ENCODE measurements around the gene HEXD.

HEXD gene

GRCh38 chr17:82384051-82384729 is 34.0 kb upstream of the HEXD start:
- DNase-seq (ENCODE audit: extremely low spot score), result no peak
- TF ChIP-seq FOXM1 (IDR thresholded peaks at IDR 0.05; ENCODE audit: borderline replicate concordance) (no peak), L3MBTL2 (conservative IDR thresholded peaks at IDR 0.05) (no peak), HDGF (IDR thresholded peaks at IDR 0.05; ENCODE audit: borderline replicate concordance) (no peak), NFRKB (IDR thresholded peaks at IDR 0.05) (no peak), LEF1 (IDR thresholded peaks at IDR 0.05; ENCODE audit: borderline replicate concordance) (no peak), ZNF384 (IDR thresholded peaks at IDR 0.05) (no peak), CTBP1 (IDR thresholded peaks at IDR 0.05; ENCODE audit: borderline replicate concordance) (no peak), ARNT (IDR thresholded peaks at IDR 0.05) (no peak), SUZ12 (IDR thresholded peaks at IDR 0.05) (no peak), FOXK2 (IDR thresholded peaks at IDR 0.05) (no peak), TARDBP (IDR thresholded peaks at IDR 0.05) (no peak), ELF4 (IDR thresholded peaks at IDR 0.05) (no peak)
- ChIA-PET CTCF (no interaction called here), POLR2A (interaction anchor here (0.8 kb wide), 2 partner anchors 14 to 135 kb away, joined by 3 read pairs; partner anchors contain the start of gene FOXK2)

- CTCF ChIA-PET, result no interaction called here
- no peak for DNase-seq (ENCODE audit: extremely low spot score)
- TF ChIP-seq ZNF384 (IDR thresholded peaks at IDR 0.05) (no peak), TARDBP (IDR thresholded peaks at IDR 0.05) (no peak), FOXK2 (IDR thresholded peaks at IDR 0.05) (no peak), SUZ12 (IDR thresholded peaks at IDR 0.05) (no peak), PKNOX1 (IDR thresholded peaks at IDR 0.05) (no peak), LEF1 (IDR thresholded peaks at IDR 0.05; ENCODE audit: borderline replicate concordance) (no peak), ELF4 (IDR thresholded peaks at IDR 0.05) (no peak), L3MBTL2 (conservative IDR thresholded peaks at IDR 0.05) (no peak), FOXM1 (IDR thresholded peaks at IDR 0.05; ENCODE audit: borderline replicate concordance) (no peak), CTBP1 (IDR thresholded peaks at IDR 0.05; ENCODE audit: borderline replicate concordance) (no peak), BHLHE40 (IDR thresholded peaks at IDR 0.05; ENCODE audit: borderline replicate concordance) (no peak), HDGF (IDR thresholded peaks at IDR 0.05; ENCODE audit: borderline replicate concordance) (no peak), SP1 (IDR thresholded peaks at IDR 0.05) (no peak), NFRKB (IDR thresholded peaks at IDR 0.05) (no peak), FOXA1 (IDR thresholded peaks at IDR 0.05) (no peak), ARNT (IDR thresholded peaks at IDR 0.05) (no peak)
- POLR2A ChIA-PET, result interaction anchor here (0.8 kb wide), 1 partner anchor 134 kb away, joined by 3 read pairs; the partner anchor contains the start of gene FOXK2
Observed at GRCh38 chr17:82384730-82385481, 33.2 kb upstream of the HEXD start.

- DNase-seq (ENCODE audit: extremely low spot score), result no peak
- TF ChIP-seq ZNF384 (IDR thresholded peaks at IDR 0.05), result no peak
- no peak for TF ChIP-seq FOXK2 (IDR thresholded peaks at IDR 0.05)
- no peak for TF ChIP-seq NFRKB (IDR thresholded peaks at IDR 0.05)
- no peak for TF ChIP-seq FOXA1 (IDR thresholded peaks at IDR 0.05)
- no peak for TF ChIP-seq BHLHE40 (IDR thresholded peaks at IDR 0.05; ENCODE audit: borderline replicate concordance)
- no peak for TF ChIP-seq CTBP1 (IDR thresholded peaks at IDR 0.05; ENCODE audit: borderline replicate concordance)
- no peak for TF ChIP-seq LEF1 (IDR thresholded peaks at IDR 0.05; ENCODE audit: borderline replicate concordance)
- no peak for TF ChIP-seq SP1 (IDR thresholded peaks at IDR 0.05)
- TF ChIP-seq PKNOX1 (IDR thresholded peaks at IDR 0.05), result no peak
- no peak for TF ChIP-seq FOXM1 (IDR thresholded peaks at IDR 0.05; ENCODE audit: borderline replicate concordance)
- no peak for TF ChIP-seq L3MBTL2 (conservative IDR thresholded peaks at IDR 0.05)
- TF ChIP-seq ARNT (IDR thresholded peaks at IDR 0.05), result no peak
- no peak for TF ChIP-seq SUZ12 (IDR thresholded peaks at IDR 0.05)
- TF ChIP-seq HDGF (IDR thresholded peaks at IDR 0.05; ENCODE audit: borderline replicate concordance), result no peak
- TF ChIP-seq TARDBP (IDR thresholded peaks at IDR 0.05), result no peak
- POLR2A ChIA-PET, result no interaction called here
- CTCF ChIA-PET, result no interaction called here
Observed at GRCh38 chr17:82385559-82386254, 32.4 kb upstream of the HEXD start.

GRCh38 chr17:82386255-82386831 is 31.8 kb upstream of the HEXD start:
- POLR2A ChIA-PET, result no interaction called here
- CTCF ChIA-PET, result no interaction called here
- no peak for DNase-seq (ENCODE audit: extremely low spot score)
- TF ChIP-seq FOXK2 (IDR thresholded peaks at IDR 0.05) (no peak), TARDBP (IDR thresholded peaks at IDR 0.05) (no peak), PKNOX1 (IDR thresholded peaks at IDR 0.05) (no peak), L3MBTL2 (conservative IDR thresholded peaks at IDR 0.05) (no peak), ARNT (IDR thresholded peaks at IDR 0.05) (no peak), CTBP1 (IDR thresholded peaks at IDR 0.05; ENCODE audit: borderline replicate concordance) (no peak), LEF1 (IDR thresholded peaks at IDR 0.05; ENCODE audit: borderline replicate concordance) (no peak), ZNF384 (IDR thresholded peaks at IDR 0.05) (no peak), ELF4 (IDR thresholded peaks at IDR 0.05) (no peak), FOXM1 (IDR thresholded peaks at IDR 0.05; ENCODE audit: borderline replicate concordance) (no peak), FOXA1 (IDR thresholded peaks at IDR 0.05) (no peak), SP1 (IDR thresholded peaks at IDR 0.05) (no peak), HDGF (IDR thresholded peaks at IDR 0.05; ENCODE audit: borderline replicate concordance) (no peak), NFRKB (IDR thresholded peaks at IDR 0.05) (no peak), BHLHE40 (IDR thresholded peaks at IDR 0.05; ENCODE audit: borderline replicate concordance) (no peak), SUZ12 (IDR thresholded peaks at IDR 0.05) (no peak)

All from HEK293T (cell line).